ENCODE data around the gene AKT2.

DNA sequence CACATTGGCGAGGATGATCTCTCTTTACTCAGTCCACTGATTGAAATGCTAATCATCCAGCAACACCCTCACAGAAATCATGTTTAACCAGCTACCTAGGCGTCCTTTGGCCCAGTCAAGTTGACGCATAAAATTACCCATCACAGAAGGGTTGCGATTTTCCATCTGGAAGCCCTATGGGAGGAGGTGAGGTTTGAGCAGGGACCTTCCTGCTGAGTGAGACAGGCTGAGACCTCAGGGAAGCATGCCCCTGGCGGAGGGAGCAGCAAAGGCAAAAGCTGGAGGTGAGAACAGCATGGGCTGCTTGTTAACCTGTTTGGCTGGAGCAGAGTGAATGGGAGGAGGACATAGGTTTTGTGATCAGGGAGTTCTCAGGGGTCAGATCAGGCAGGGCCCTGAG lies 74.3 kb downstream of the AKT2 start:
- TF ChIP-seq GATA2 (IDR thresholded peaks at IDR 0.05; ENCODE audit: low read depth, low read length): no peak
- no peak for TF ChIP-seq GATA3 (IDR thresholded peaks at IDR 0.05; ENCODE audit: low read depth, low read length)

All from SH-SY5Y (cell line).